K562 (cell line): ENCODE data around the gene KLHDC7B.

ENCODE experiments used
- ATF3 ChIP-seq, 2 experiments: fragments of 450-650 bp in 1 of 2; sonication (generic) in 1 of 2; formaldehyde crosslinking in 1 of 2; IDR thresholded peaks in 1 of 2; conservative IDR thresholded peaks in 1 of 2; 2 replicates each; pipeline versions ENCODE4 v1.6.1 to v1.8.1; 2016 to 2023; ENCODE audit warnings: mild to moderate bottlenecking in 2 of 2, moderate library complexity in 2 of 2, inconsistent platforms in 1 of 2, missing genetic modification reagents in 1 of 2
- DEAF1 ChIP-seq: fragments of 450-650 bp; formaldehyde crosslinking; IDR thresholded peaks from 2 replicates; pipeline ENCODE4 v1.4.0; 2020; ENCODE audit warnings: mild to moderate bottlenecking, moderate library complexity
- ELF4 ChIP-seq: fragments of 450-650 bp; formaldehyde crosslinking; IDR thresholded peaks from 2 replicates; pipeline ENCODE4 v1.4.0; 2022; ENCODE audit warnings: missing genetic modification characterization
- KLF16 ChIP-seq: IDR thresholded peaks from 2 replicates; pipeline ENCODE4 v1.6.1; 2016; ENCODE audit warnings: antibody characterized with exemption
- SMC3 ChIP-seq: conservative IDR thresholded peaks from 2 replicates; pipeline ENCODE4 v1.6.1; 2011; ENCODE audit warnings: low read depth, low read length, improper control_type of control experiment; ENCODE audit not compliant: insufficient read depth
- ZBTB1 ChIP-seq: sonication (generic); formaldehyde crosslinking; IDR thresholded peaks from 2 replicates; pipeline ENCODE4 v1.8.1; 2023; ENCODE audit warnings: missing genetic modification reagents, low read depth, mild to moderate bottlenecking, borderline replicate concordance
- ZHX1 ChIP-seq: fragments of 150-350 bp; conservative IDR thresholded peaks from 2 replicates; pipeline ENCODE4 v1.6.1; 2014; ENCODE audit warnings: low read length
- ZNF41 ChIP-seq: fragments of 250-450 bp; sonication (Bioruptor Pico); conservative IDR thresholded peaks from 2 replicates; pipeline ENCODE4 v1.4.0; 2020; ENCODE audit warnings: mild to moderate bottlenecking
- TF ChIP-seq, protein P1 (sequence below), 3 experiments: IDR thresholded peaks in 2 of 3; conservative IDR thresholded peaks in 1 of 3; 2 replicates each; pipeline ENCODE4 v1.5.1; 2011 to 2012; ENCODE audit warnings: low read length in 3 of 3, mild to moderate bottlenecking in 3 of 3, control low read depth in 2 of 3, improper control_type of control experiment in 1 of 3, inconsistent platforms in 1 of 3, low read depth in 1 of 3, mixed read lengths in 1 of 3, moderate library complexity in 1 of 3; ENCODE audit not compliant: insufficient read depth in 2 of 3

- TF ChIP-seq ATF3 (IDR thresholded peaks at IDR 0.05): no peak
- no peak for TF ChIP-seq ATF3 (CRISPR knock-in tag; conservative IDR thresholded peaks at IDR 0.05)
- TF ChIP-seq, protein P1, sequence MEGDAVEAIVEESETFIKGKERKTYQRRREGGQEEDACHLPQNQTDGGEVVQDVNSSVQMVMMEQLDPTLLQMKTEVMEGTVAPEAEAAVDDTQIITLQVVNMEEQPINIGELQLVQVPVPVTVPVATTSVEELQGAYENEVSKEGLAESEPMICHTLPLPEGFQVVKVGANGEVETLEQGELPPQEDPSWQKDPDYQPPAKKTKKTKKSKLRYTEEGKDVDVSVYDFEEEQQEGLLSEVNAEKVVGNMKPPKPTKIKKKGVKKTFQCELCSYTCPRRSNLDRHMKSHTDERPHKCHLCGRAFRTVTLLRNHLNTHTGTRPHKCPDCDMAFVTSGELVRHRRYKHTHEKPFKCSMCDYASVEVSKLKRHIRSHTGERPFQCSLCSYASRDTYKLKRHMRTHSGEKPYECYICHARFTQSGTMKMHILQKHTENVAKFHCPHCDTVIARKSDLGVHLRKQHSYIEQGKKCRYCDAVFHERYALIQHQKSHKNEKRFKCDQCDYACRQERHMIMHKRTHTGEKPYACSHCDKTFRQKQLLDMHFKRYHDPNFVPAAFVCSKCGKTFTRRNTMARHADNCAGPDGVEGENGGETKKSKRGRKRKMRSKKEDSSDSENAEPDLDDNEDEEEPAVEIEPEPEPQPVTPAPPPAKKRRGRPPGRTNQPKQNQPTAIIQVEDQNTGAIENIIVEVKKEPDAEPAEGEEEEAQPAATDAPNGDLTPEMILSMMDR (IDR thresholded peaks at IDR 0.05 in 2 of 3, conservative IDR thresholded peaks at IDR 0.05 in 1 of 3; ENCODE audit: insufficient read depth in 2 of 3, low read depth in 1 of 3, low read length in 3 of 3): no peak
- no peak for TF ChIP-seq ELF4 (CRISPR knock-in tag)
- no peak for TF ChIP-seq DEAF1 (CRISPR knock-in tag)
- no peak for TF ChIP-seq ZNF41 (CRISPR knock-in tag)
- no peak for TF ChIP-seq ZHX1
- no peak for TF ChIP-seq SMC3
- TF ChIP-seq ZBTB1: no peak
- TF ChIP-seq KLF16: no peak
Measured at GRCh38 chr22:50587407-50587806, 41.7 kb downstream of the KLHDC7B start.
